ENCODE data around the gene PRSS21. TPM values are rescaled to one million over a fixed set of nuclear protein-coding genes. Genes with fewer than 3 reads are reported as not detected.

Gene PRSS21
- total RNA-seq, 2 experiments from 2014 or later, result not detected

DNA sequence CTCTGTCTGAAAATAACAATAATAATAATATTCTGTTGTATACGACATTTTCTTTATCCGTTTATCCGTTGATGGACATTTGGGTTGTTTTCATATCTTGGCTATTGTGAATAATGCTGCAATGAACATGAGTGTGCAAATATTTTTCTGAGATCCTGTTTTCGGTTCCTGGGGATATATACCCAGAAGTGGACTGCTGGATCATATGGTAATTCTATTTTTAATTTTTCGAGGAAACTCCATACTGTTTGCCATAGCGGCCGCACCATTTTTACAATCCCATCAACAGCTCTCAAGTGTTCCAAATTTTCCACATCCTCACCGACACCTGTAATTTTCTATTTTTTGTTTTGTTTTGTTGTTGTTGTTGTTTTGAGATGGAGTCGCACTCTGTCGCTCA, 24.1 kb upstream of the PRSS21 start:
- Mint-ChIP-seq H3K4me3 (no peak overlapping the region), H3K4me1 (ENCODE audit: low read depth) (no peaks in the 10 kb centered on the region), H3K27ac (no peak overlapping the region), H3K9me3 (no peaks in the 10 kb centered on the region), H3K27me3 (peaks cover 40% of the 10 kb centered on the region), H3K36me3 (ENCODE audit: low read depth) (no peaks in the 10 kb centered on the region)
- ATAC-seq (ENCODE audit: poor library complexity) (no peak), DNase-seq (no peak)
- intact Hi-C loops (cut with DNase I, micrococcal nuclease), result no loop called here
- CTCF ChIA-PET, result no interaction called here
- peaks cover 5 to 10% of the 10 kb centered on the region in 2 experiments for H3K27me3 ChIP-seq (ENCODE audit: control insufficient read depth in 1 of 2, insufficient read depth in 2 of 2, low read length in 2 of 2)
- H3K4me3 ChIP-seq (ENCODE audit: low read length), result no peak overlapping the region
- H3K27ac ChIP-seq (ENCODE audit: low read depth in 1 of 2, low read length in 2 of 2), result no peak overlapping the region
- peaks cover under 1% of the 10 kb centered on the region for H3K4me1 ChIP-seq (ENCODE audit: insufficient read depth, low read length)
- POLR2A ChIA-PET, result interaction anchor here (0.6 kb wide), 1 partner anchor 36 kb away, joined by 4 read pairs; no protein-coding TSS in a partner anchor
- no peaks in the 10 kb centered on the region for H3K36me3 ChIP-seq (ENCODE audit: insufficient read depth, low read length)
- TF ChIP-seq, protein P1, sequence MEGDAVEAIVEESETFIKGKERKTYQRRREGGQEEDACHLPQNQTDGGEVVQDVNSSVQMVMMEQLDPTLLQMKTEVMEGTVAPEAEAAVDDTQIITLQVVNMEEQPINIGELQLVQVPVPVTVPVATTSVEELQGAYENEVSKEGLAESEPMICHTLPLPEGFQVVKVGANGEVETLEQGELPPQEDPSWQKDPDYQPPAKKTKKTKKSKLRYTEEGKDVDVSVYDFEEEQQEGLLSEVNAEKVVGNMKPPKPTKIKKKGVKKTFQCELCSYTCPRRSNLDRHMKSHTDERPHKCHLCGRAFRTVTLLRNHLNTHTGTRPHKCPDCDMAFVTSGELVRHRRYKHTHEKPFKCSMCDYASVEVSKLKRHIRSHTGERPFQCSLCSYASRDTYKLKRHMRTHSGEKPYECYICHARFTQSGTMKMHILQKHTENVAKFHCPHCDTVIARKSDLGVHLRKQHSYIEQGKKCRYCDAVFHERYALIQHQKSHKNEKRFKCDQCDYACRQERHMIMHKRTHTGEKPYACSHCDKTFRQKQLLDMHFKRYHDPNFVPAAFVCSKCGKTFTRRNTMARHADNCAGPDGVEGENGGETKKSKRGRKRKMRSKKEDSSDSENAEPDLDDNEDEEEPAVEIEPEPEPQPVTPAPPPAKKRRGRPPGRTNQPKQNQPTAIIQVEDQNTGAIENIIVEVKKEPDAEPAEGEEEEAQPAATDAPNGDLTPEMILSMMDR (IDR thresholded peaks at IDR 0.05), result no peak
- H3K9me3 ChIP-seq (ENCODE audit: control insufficient read depth in 1 of 2, insufficient read depth in 1 of 2, low read length in 2 of 2), result no peaks in the 10 kb centered on the region

DNA sequence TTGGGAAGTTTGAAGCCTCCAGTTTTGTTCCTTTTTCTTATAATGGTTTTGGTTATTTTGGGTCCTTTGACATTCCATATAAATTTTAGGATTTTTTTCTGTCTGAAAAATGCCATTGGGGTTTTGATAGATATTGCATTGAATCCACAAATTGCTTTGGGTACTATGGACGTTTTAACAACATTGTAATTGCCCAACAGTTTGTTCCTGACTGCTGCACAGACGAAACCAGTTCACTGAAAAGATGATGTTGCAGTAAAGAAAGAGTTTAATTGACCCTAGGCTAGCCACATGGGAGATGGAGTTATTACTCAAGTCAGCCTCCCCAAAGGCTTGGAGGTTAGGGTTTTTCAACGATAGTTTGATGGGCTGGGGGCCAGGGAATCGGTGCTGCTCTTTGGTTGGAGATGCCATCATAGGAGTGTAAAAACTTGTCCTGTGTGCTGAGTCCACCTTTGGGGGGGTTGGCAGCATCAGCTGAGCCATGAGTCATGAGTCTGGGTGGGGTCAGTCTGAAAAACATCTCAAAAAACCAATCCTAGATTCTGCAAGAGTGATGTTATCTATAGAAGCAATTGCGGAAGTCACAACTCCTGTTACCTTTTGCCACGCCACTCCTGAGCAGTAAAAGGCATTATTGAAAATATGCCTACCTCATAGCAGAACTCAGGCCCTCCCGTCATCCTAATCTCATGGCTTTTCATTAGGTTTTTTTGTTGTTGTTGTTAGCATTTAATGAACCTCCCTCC, 21.5 kb upstream of the PRSS21 start:
- Histone ChIP-seq H3K27me3 (ENCODE audit: control insufficient read depth in 1 of 2, insufficient read depth in 2 of 2, low read length in 2 of 2) (no peaks in the 10 kb centered on the region), H3K36me3 (ENCODE audit: insufficient read depth, low read length) (no peaks in the 10 kb centered on the region), H3K4me1 (ENCODE audit: insufficient read depth, low read length) (no peaks in the 10 kb centered on the region), H3K4me3 (ENCODE audit: low read length) (no peak overlapping the region), H3K9me3 (ENCODE audit: control insufficient read depth in 1 of 2, insufficient read depth in 1 of 2, low read length in 2 of 2) (no peaks in the 10 kb centered on the region), H3K27ac (ENCODE audit: low read depth in 1 of 2, low read length in 2 of 2) (no peak overlapping the region)
- Mint-ChIP-seq H3K27ac (no peak overlapping the region), H3K4me1 (ENCODE audit: low read depth) (no peaks in the 10 kb centered on the region), H3K27me3 (peaks cover 30% of the 10 kb centered on the region), H3K36me3 (ENCODE audit: low read depth) (no peaks in the 10 kb centered on the region), H3K4me3 (no peak overlapping the region), H3K9me3 (no peaks in the 10 kb centered on the region)
- ChIA-PET POLR2A (no interaction called here), CTCF (no interaction called here)
- ATAC-seq (ENCODE audit: poor library complexity) (no peak), DNase-seq (no peak)
- intact Hi-C loops (cut with DNase I, micrococcal nuclease), result no loop called here
- TF ChIP-seq, protein P1 (IDR thresholded peaks at IDR 0.05), result no peak

DNA sequence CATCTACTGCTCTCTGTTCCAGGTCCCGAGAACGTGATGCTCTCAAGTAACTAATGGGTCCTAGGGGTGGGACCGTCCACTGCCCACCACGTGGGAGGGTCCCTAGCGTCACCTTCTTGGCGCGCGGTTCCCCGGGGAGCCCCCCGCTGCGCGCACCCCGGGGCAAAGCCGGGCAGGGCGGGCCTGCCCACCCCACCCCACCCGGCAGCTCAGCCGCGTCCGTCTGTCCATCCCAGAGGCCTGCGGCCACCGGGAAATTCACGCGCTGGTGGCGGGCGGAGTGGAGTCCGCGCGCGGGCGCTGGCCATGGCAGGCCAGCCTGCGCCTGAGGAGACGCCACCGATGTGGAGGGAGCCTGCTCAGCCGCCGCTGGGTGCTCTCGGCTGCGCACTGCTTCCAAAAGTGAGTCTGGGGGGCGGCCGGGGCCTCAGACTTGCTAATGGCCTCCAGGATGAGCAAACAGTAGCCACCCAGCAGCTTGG, 18.3 kb upstream of the PRSS21 start:
- Mint-ChIP-seq H3K36me3 (ENCODE audit: low read depth) (no peaks in the 10 kb centered on the region), H3K4me3 (no peak overlapping the region), H3K9me3 (peaks cover 5% of the 10 kb centered on the region), H3K27ac (no peak overlapping the region), H3K27me3 (peaks cover 12% of the 10 kb centered on the region), H3K4me1 (ENCODE audit: low read depth) (no peaks in the 10 kb centered on the region)
- no peak overlapping the region for H3K4me3 ChIP-seq (ENCODE audit: low read length)
- ChIA-PET POLR2A (no interaction called here), CTCF (no interaction called here)
- no peak overlapping the region for H3K27ac ChIP-seq (ENCODE audit: low read depth in 1 of 2, low read length in 2 of 2)
- DNase-seq (no peak), ATAC-seq (ENCODE audit: poor library complexity) (no peak)
- no peaks in the 10 kb centered on the region for H3K36me3 ChIP-seq (ENCODE audit: insufficient read depth, low read length)
- intact Hi-C loops (cut with DNase I, micrococcal nuclease), result no loop called here
- no peaks in the 10 kb centered on the region for H3K4me1 ChIP-seq (ENCODE audit: insufficient read depth, low read length)
- no peaks in the 10 kb centered on the region for H3K27me3 ChIP-seq (ENCODE audit: control insufficient read depth in 1 of 2, insufficient read depth in 2 of 2, low read length in 2 of 2)
- TF ChIP-seq, protein P1 (IDR thresholded peaks at IDR 0.05), result no peak
- peaks cover 0 to 4% of the 10 kb centered on the region in 2 experiments for H3K9me3 ChIP-seq (ENCODE audit: control insufficient read depth in 1 of 2, insufficient read depth in 1 of 2, low read length in 2 of 2)
